ENCODE measurements around the gene ELMOD3.
"Not testable (repeated sequence)": the region's sequence is repeated elsewhere in the genome, so short reads cannot be mapped to it uniquely, and the experiment has no call there.

The ELMOD3 gene

DNA sequence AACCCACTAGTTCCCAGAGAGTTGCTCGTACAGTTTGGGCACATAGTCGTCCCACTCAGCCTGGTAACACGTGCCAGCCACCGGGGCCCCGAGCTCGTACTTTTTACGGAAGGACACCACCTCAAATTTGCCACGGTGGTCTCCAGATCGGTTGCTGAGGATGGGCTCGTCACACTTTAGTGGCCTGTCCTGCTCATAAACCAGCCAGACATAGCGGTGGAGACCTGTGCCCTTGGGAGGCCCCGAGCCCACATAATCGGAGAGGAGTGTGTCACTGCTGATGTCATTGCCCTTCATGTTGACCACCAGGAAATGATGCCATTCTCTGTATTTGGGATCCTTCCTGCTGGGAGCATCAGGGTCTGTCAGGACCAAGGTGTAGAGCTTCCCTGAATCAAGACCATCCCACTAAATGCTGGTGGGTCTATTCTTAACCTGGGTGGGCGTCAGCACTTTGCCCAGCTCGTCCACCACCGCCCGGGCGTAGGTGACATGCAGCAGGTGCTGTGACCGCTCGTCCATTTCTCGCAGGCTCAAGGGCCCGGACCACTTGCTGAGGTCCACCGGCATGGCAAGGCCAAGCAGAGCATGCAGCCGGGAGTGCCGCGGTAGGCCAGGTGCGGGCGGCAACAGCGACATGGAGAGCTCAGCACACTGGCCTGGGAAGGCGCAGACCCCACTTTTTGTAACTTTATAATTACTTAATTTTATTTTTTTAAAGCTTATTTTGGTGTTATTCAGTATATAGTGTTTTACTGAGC, 13.1 kb upstream of the ELMOD3 start:
- no peak overlapping the region for H3K27ac ChIP-seq (ENCODE audit: low read length)
- no peak overlapping the region for H3K4me3 ChIP-seq (ENCODE audit: low read length)
- no peak overlapping the region for H3K4me2 ChIP-seq (ENCODE audit: low read length)
- peaks cover 9% of the 10 kb centered on the region; the same call in 1 of the 2 replicates for H3K27me3 ChIP-seq (ENCODE audit: low read depth, low read length)
- H3K79me2 ChIP-seq (ENCODE audit: low read length): no peaks in the 10 kb centered on the region
- H2AFZ ChIP-seq (ENCODE audit: low read depth, low read length): no peak overlapping the region
- H4K20me1 ChIP-seq (ENCODE audit: insufficient read depth, low read length): no peaks in the 10 kb centered on the region
- no peaks in the 10 kb centered on the region for H3K9me3 ChIP-seq (ENCODE audit: insufficient read depth, low read length)
- TF ChIP-seq EZH2phosphoT487 (IDR thresholded peaks at IDR 0.05; ENCODE audit: low read depth): no peak
- TF ChIP-seq, protein P1, sequence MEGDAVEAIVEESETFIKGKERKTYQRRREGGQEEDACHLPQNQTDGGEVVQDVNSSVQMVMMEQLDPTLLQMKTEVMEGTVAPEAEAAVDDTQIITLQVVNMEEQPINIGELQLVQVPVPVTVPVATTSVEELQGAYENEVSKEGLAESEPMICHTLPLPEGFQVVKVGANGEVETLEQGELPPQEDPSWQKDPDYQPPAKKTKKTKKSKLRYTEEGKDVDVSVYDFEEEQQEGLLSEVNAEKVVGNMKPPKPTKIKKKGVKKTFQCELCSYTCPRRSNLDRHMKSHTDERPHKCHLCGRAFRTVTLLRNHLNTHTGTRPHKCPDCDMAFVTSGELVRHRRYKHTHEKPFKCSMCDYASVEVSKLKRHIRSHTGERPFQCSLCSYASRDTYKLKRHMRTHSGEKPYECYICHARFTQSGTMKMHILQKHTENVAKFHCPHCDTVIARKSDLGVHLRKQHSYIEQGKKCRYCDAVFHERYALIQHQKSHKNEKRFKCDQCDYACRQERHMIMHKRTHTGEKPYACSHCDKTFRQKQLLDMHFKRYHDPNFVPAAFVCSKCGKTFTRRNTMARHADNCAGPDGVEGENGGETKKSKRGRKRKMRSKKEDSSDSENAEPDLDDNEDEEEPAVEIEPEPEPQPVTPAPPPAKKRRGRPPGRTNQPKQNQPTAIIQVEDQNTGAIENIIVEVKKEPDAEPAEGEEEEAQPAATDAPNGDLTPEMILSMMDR (IDR thresholded peaks at IDR 0.05; ENCODE audit: low read depth, low read length): no peak
- no peak overlapping the region for H3K9ac ChIP-seq (ENCODE audit: low read length)
- no peaks in the 10 kb centered on the region for H3K4me1 ChIP-seq (ENCODE audit: low read length)
- no peaks in the 10 kb centered on the region for H3K36me3 ChIP-seq (replicated peaks; ENCODE audit: low read depth, low read length)

DNA sequence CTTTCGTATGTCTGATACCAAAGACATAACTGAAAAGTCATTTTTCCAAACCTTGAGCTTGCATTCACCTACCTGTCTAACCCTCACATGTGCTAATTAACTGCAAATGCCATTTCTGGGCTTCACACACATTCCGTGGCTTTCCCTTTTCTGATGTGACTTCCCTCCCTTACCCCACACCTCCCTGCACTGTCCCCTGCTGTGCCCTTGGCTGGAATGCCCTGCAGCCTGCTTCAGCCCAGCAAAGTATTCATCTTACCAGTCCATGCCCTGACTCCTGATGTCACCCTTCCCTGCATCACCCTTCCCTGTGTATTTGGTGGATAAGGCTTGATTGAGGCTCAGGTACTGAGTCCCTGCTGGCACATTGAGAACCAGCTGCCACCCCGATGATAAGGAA, 12.4 kb upstream of the ELMOD3 start:
- Histone ChIP-seq H3K79me2 (ENCODE audit: low read length) (no peaks in the 10 kb centered on the region), H3K4me3 (ENCODE audit: low read length) (no peak overlapping the region), H3K4me2 (ENCODE audit: low read length) (no peak overlapping the region), H2AFZ (ENCODE audit: low read depth, low read length) (no peak overlapping the region), H3K36me3 (replicated peaks; ENCODE audit: low read depth, low read length) (no peaks in the 10 kb centered on the region), H3K9ac (ENCODE audit: low read length) (no peak overlapping the region), H3K9me3 (ENCODE audit: insufficient read depth, low read length) (no peaks in the 10 kb centered on the region), H4K20me1 (ENCODE audit: insufficient read depth, low read length) (no peaks in the 10 kb centered on the region), H3K4me1 (ENCODE audit: low read length) (no peaks in the 10 kb centered on the region), H3K27me3 (ENCODE audit: low read depth, low read length) (peaks cover 9% of the 10 kb centered on the region; the same call in 1 of the 2 replicates), H3K27ac (ENCODE audit: low read length) (no peak overlapping the region)
- TF ChIP-seq, protein P1 (IDR thresholded peaks at IDR 0.05; ENCODE audit: low read depth, low read length): no peak
- no peak for TF ChIP-seq EZH2phosphoT487 (IDR thresholded peaks at IDR 0.05; ENCODE audit: low read depth)

DNA sequence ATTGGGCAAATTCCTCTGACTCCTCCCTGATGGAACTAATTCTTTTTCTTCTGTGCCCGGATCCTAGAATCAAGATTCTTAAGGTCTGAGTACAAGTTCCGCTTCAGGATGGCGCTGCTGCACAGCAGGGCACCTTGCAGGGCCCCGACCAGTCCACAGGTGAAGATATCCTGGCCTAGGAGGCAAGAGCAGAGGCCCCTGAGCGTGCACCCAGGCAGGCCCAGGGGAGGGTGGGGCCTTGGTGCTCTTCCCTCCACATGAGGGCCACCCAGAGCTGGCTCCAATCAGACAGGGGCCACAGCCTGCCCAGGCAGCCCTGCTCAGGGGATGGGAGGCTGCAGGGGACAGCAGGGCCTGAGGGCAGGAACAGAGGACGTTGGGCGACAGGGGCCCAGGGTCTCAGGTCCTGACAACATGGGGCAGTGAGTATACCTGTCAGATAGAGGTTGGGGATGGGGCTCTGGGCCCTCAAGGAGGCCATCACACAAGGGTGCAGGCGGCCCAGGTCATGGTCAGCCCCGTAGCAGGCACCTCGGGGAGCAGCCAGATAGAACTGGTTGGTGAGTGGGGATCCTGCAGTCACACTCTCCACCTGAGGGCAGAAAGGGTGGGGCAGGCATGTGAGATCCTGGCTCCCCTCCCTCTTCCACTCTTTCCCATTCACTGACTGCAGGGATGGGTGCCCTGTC, 11.2 kb upstream of the ELMOD3 start:
- H4K20me1 ChIP-seq (ENCODE audit: insufficient read depth, low read length); H3K27me3 ChIP-seq (ENCODE audit: low read depth, low read length); H3K27ac ChIP-seq (ENCODE audit: low read length); H3K79me2 ChIP-seq (ENCODE audit: low read length); H3K4me2 ChIP-seq (ENCODE audit: low read length); H3K4me3 ChIP-seq (ENCODE audit: low read length); H3K4me1 ChIP-seq (ENCODE audit: low read length); H3K9ac ChIP-seq (ENCODE audit: low read length); H2AFZ ChIP-seq (ENCODE audit: low read depth, low read length); H3K9me3 ChIP-seq (ENCODE audit: insufficient read depth, low read length); H3K36me3 ChIP-seq (replicated peaks; ENCODE audit: low read depth, low read length): not testable (repeated sequence)

DNA sequence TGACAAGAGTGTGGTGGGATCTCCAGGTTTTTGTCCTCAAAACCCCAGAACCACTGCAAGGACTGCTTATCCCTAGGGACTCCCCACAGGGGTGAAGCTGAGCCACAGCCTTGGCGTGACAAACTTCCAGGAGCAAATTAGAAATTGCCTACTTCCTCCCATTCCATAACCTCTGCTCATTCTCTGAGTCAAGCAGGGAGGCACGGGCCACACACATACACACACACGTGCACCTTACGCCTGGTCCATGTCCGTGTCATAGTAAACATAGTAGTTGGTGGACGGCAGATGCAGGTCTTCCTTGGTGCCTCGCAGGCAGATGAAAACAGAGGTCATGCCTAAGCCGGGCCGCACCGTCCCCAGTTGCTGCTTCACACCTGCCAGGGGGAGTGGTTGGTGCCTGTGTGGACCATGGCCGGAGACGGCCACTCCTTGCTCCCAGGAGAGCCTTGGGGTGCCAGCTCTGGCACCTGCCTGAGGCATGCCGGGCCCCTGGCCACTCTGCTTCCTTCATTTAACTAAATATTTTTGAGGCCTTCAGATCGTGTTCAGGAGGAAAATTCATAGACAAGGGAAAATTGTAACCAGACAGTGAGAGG, 10.1 kb upstream of the ELMOD3 start:
- Histone ChIP-seq H3K9ac (ENCODE audit: low read length) (no peak overlapping the region), H3K27me3 (ENCODE audit: low read depth, low read length) (0 out of 2 replicates have a peak, but pooled peaks cover 2% of the 10 kb centered on the region), H3K36me3 (replicated peaks; ENCODE audit: low read depth, low read length) (peaks cover 5% of the 10 kb centered on the region), H3K4me2 (ENCODE audit: low read length) (no peak overlapping the region), H3K9me3 (ENCODE audit: insufficient read depth, low read length) (no peaks in the 10 kb centered on the region), H4K20me1 (ENCODE audit: insufficient read depth, low read length) (no peaks in the 10 kb centered on the region), H3K4me1 (ENCODE audit: low read length) (no peaks in the 10 kb centered on the region), H3K79me2 (ENCODE audit: low read length) (no peaks in the 10 kb centered on the region), H2AFZ (ENCODE audit: low read depth, low read length) (no peak overlapping the region), H3K4me3 (ENCODE audit: low read length) (no peak overlapping the region), H3K27ac (ENCODE audit: low read length) (no peak overlapping the region)
- TF ChIP-seq, protein P1 (IDR thresholded peaks at IDR 0.05; ENCODE audit: low read depth, low read length): no peak
- TF ChIP-seq EZH2phosphoT487 (IDR thresholded peaks at IDR 0.05; ENCODE audit: low read depth): no peak

Data from OCI-LY3 (cell line).